H1 (cell line): ENCODE results near the gene PIK3C2G. TPM values are rescaled to one million over a fixed set of nuclear protein-coding genes. Genes with fewer than 3 reads are reported as not detected.

Source experiments
- CTCF ChIP-seq, 3 experiments: IDR thresholded peaks; 1 replicate in 2 of 3; 2 replicates in 1 of 3; pipeline versions ENCODE4 v1.5.1 to v1.6.1; 2011; ENCODE audit warnings: low read length in 3 of 3, mild to moderate bottlenecking in 3 of 3, inconsistent platforms in 2 of 3, low read depth in 1 of 3, moderate library complexity in 1 of 3; ENCODE audit not compliant: insufficient read depth in 1 of 3; ENCODE audit errors: control extremely low read depth in 1 of 3
- polyA plus RNA-seq, 7 experiments: library from polyadenylated mRNA; depleted of rRNA in 3 of 7; stranded (reverse) in 5 of 7; unstranded in 2 of 7; fragments of >200 nt in 5 of 7; fragments of 200-250 nt in 2 of 7; gene quantifications; 1 replicate in 5 of 7; 2 replicates in 1 of 7; 4 replicates in 1 of 7; pipeline versions ENCODE4 v1.2.1 to v1.2.3, GENCODE V29; 2011 to 2013; ENCODE audit warnings: missing spikeins in 2 of 7, mixed read lengths in 2 of 7
- total RNA-seq: library from RNA; stranded (reverse); fragmentation: NEBNext Ultra II Directional; extraction: Animal tissue kit (Norgen Biotek cat#: 25700); gene quantifications from 2 replicates; pipeline ENCODE4 v1.2.1, GENCODE V29; 2021

The PIK3C2G gene
- total and polyA plus RNA-seq, 2 of the 8 experiments (the other 6 are each of a cell fraction or from before 2014, with no cell fraction given): not detected

- TF ChIP-seq CTCF (IDR thresholded peaks at IDR 0.05; ENCODE audit: control extremely low read depth in 1 of 3, insufficient read depth in 1 of 3, low read depth in 1 of 3, low read length in 3 of 3): no peak
These were observed 167.1 kb downstream of the PIK3C2G start (continued) for GRCh38 chr12:18428416-18428815.
